ENCODE results near the gene BMP6. TPM values are rescaled to one million over a fixed set of nuclear protein-coding genes. Genes with fewer than 3 reads are reported as not detected.

The BMP6 gene
- total and polyA plus RNA-seq, 7 donors, result 0.64 to 5.3 (median 2.2) TPM; not detected in 2

GRCh38 chr6:7819431-7820015 is 93.6 kb downstream of the BMP6 start:
- DNase-seq, result no peak
- Histone ChIP-seq H3K9me3 (no peaks in the 10 kb centered on the region), H3K27ac (peak overlapping the region in 1 of 4 donors; percentile 5), H3K4me3 (no peak overlapping the region), H3K36me3 (no peaks in the 10 kb centered on the region), H3K4me1 (no peaks in the 10 kb centered on the region), H3K27me3 (no peaks in the 10 kb centered on the region)
- WGBS, 2 donors, result 73 to 76% methylated on average over 3 of the region's 3 CpGs
- no peak for TF ChIP-seq CTCF (IDR thresholded peaks at IDR 0.05)
- intact Hi-C loops (cut with DNase I), result no loop called here

GRCh38 chr6:7820288-7820835 is 94.5 kb downstream of the BMP6 start:
- TF ChIP-seq POLR2A (IDR thresholded peaks at IDR 0.05) (no peak), POLR2AphosphoS5 (IDR thresholded peaks at IDR 0.05) (no peak), CTCF (IDR thresholded peaks at IDR 0.05) (no peak), EP300 (IDR thresholded peaks at IDR 0.05) (no peak)
- Histone ChIP-seq H3K27me3 (no peaks in the 10 kb centered on the region), H3K9me3 (no peaks in the 10 kb centered on the region), H3K4me1 (no peaks in the 10 kb centered on the region), H3K36me3 (no peaks in the 10 kb centered on the region), H3K4me3 (no peak overlapping the region), H3K27ac (no peak overlapping the region)
- 81 to 82% methylated on average over 9 of the region's 9 CpGs for WGBS, 2 donors
- intact Hi-C loops (cut with DNase I), result no loop called here
- DNase-seq, result no peak

- intact Hi-C loops (cut with DNase I), result no loop called here
- no peaks in the 10 kb centered on the region for H3K27me3 ChIP-seq
- H3K27ac ChIP-seq, result no peak overlapping the region
- no peaks in the 10 kb centered on the region for H3K36me3 ChIP-seq
- WGBS, 2 donors, result 92 to 94% methylated on average over 5 of the region's 5 CpGs
- H3K9me3 ChIP-seq, result no peaks in the 10 kb centered on the region
- H3K4me3 ChIP-seq, result no peak overlapping the region
- TF ChIP-seq CTCF (IDR thresholded peaks at IDR 0.05) (no peak), POLR2A (IDR thresholded peaks at IDR 0.05) (no peak), EP300 (IDR thresholded peaks at IDR 0.05) (no peak)
- no peaks in the 10 kb centered on the region for H3K4me1 ChIP-seq
- DNase-seq, result no peak
Measured at GRCh38 chr6:7821426-7821825, 95.5 kb downstream of the BMP6 start.

GRCh38 chr6:7823552-7823951 is 97.7 kb downstream of the BMP6 start:
- Histone ChIP-seq H3K4me3 (no peak overlapping the region), H3K4me1 (no peaks in the 10 kb centered on the region), H3K9me3 (no peaks in the 10 kb centered on the region), H3K27me3 (no peaks in the 10 kb centered on the region), H3K27ac (no peak overlapping the region), H3K36me3 (no peaks in the 10 kb centered on the region)
- no peak for DNase-seq
- TF ChIP-seq POLR2A (IDR thresholded peaks at IDR 0.05) (no peak), CTCF (IDR thresholded peaks at IDR 0.05) (no peak), EP300 (IDR thresholded peaks at IDR 0.05) (no peak), POLR2AphosphoS5 (IDR thresholded peaks at IDR 0.05) (no peak)
- WGBS, 2 donors, result 79 to 92% methylated on average over 3 of the region's 3 CpGs
- intact Hi-C loops (cut with DNase I), result no loop called here

GRCh38 chr6:7825986-7826385 is 100.1 kb downstream of the BMP6 start:
- Histone ChIP-seq H3K36me3 (no peaks in the 10 kb centered on the region), H3K27ac (no peak overlapping the region), H3K27me3 (no peaks in the 10 kb centered on the region), H3K4me1 (no peaks in the 10 kb centered on the region), H3K9me3 (no peaks in the 10 kb centered on the region), H3K4me3 (no peak overlapping the region)
- no peak for DNase-seq
- TF ChIP-seq POLR2A (IDR thresholded peaks at IDR 0.05) (no peak), EP300 (IDR thresholded peaks at IDR 0.05) (no peak), CTCF (IDR thresholded peaks at IDR 0.05) (no peak), POLR2AphosphoS5 (IDR thresholded peaks at IDR 0.05) (no peak)
- 69 to 86% methylated on average over 5 of the region's 5 CpGs for WGBS, 2 donors
- intact Hi-C loops (cut with DNase I), result no loop called here

Measured in sigmoid colon (tissue), 7 donors.